IMR-90 (cell line): ENCODE measurements around the gene FCHSD2. TPM values are rescaled to one million over a fixed set of nuclear protein-coding genes. Genes with fewer than 3 reads are reported as not detected.

ENCODE experiments used
- ATAC-seq: fragments of 200-7000 bp; cut with Tn5 transposase; 2 replicates; pipeline ENCODE4 v1.9.1; 2020; ENCODE audit warnings: low read depth, mild to moderate bottlenecking, moderate library complexity
- BruUV-seq: library from RNA; stranded (reverse); fragments of 400-500 nt; replicated peaks from 2 replicates; lab custom pipeline; 2021; lab: Mats Ljungman, UMichigan
- CTCF ChIA-PET: fragments of 300-600 bp; formaldehyde crosslinking; extraction: SDS; loops from one replicate; lab custom pipeline; 2021; ENCODE audit warnings: antibody characterized with exemption; lab: Yijun Ruan, JAX
- POLR2A ChIA-PET: fragments of 300-600 bp; sonication (Branson Sonifier 250); formaldehyde crosslinking; loops from one replicate; lab custom pipeline; 2022; ENCODE audit warnings: antibody characterized with exemption; ENCODE audit not compliant: unreplicated experiment; lab: Charles Lee
- DNase-seq: peaks from one replicate; pipeline ENCODE4 v3.0.0; 2013
- H2AFZ ChIP-seq: replicated peaks from 2 replicates; pipeline ENCODE3; 2013; ENCODE audit warnings: low read length, mild to moderate bottlenecking; ENCODE audit not compliant: poor library complexity
- H2AK5ac ChIP-seq: 2 replicates; pipeline ENCODE4 v1.6.1; 2013; ENCODE audit warnings: low read depth, low read length, inconsistent platforms
- H2AK9ac ChIP-seq: replicated peaks from 2 replicates; pipeline ENCODE3; 2013; ENCODE audit warnings: mild to moderate bottlenecking, low read depth, low read length, moderate library complexity; ENCODE audit not compliant: poor library complexity
- H2BK120ac ChIP-seq: 2 replicates; pipeline ENCODE4 v1.6.1; 2013; ENCODE audit warnings: low read depth, low read length, inconsistent platforms
- H2BK15ac ChIP-seq: 3 replicates; pipeline ENCODE4 v1.6.1; 2013; ENCODE audit warnings: low read depth, low read length, inconsistent platforms
- H2BK20ac ChIP-seq: 2 replicates; pipeline ENCODE4 v1.6.1; 2013; ENCODE audit warnings: low read depth, mild to moderate bottlenecking, inconsistent platforms, low read length, moderate library complexity
- H2BK5ac ChIP-seq: 2 replicates; pipeline ENCODE4 v1.6.1; 2013; ENCODE audit warnings: mild to moderate bottlenecking, low read depth, low read length, inconsistent platforms; ENCODE audit not compliant: poor library complexity, severe bottlenecking
- H3K14ac ChIP-seq: replicated peaks from 2 replicates; pipeline ENCODE4 v1.6.1; 2013; ENCODE audit warnings: low read depth, low read length, inconsistent platforms
- H3K18ac ChIP-seq: 2 replicates; pipeline ENCODE4 v1.6.1; 2013; ENCODE audit warnings: low read depth, low read length, control low read depth
- H3K23ac ChIP-seq: 2 replicates; pipeline ENCODE4 v1.6.1; 2013; ENCODE audit warnings: low read depth, low read length, inconsistent platforms
- H3K27ac ChIP-seq: 2 replicates; pipeline ENCODE4 v1.5.1; 2013; ENCODE audit warnings: mild to moderate bottlenecking, control low read depth, low read length; ENCODE audit not compliant: insufficient read depth
- H3K27me3 ChIP-seq: 2 replicates; pipeline ENCODE4 v1.6.1; 2013; ENCODE audit warnings: low read length; ENCODE audit not compliant: control insufficient read depth, insufficient read depth
- H3K36me3 ChIP-seq: 2 replicates; pipeline ENCODE4 v1.6.1; 2013; ENCODE audit warnings: low read length, mixed read lengths; ENCODE audit not compliant: control insufficient read depth, insufficient read depth
- H3K4ac ChIP-seq: 2 replicates; pipeline ENCODE4 v1.6.1; 2013; ENCODE audit warnings: low read depth, low read length, inconsistent platforms
- H3K4me1 ChIP-seq: 2 replicates; pipeline ENCODE4 v1.6.1; 2013; ENCODE audit warnings: low read length, mixed read lengths; ENCODE audit not compliant: control insufficient read depth, insufficient read depth
- H3K4me2 ChIP-seq: 2 replicates; pipeline ENCODE4 v1.6.1; 2013; ENCODE audit warnings: low read depth, mild to moderate bottlenecking, control low read depth, low read length, moderate library complexity
- H3K4me3 ChIP-seq: 2 replicates; pipeline ENCODE4 v1.5.1; 2013; ENCODE audit warnings: low read depth, mild to moderate bottlenecking, control low read depth, low read length, moderate library complexity; ENCODE audit not compliant: insufficient read depth
- H3K56ac ChIP-seq: 2 replicates; pipeline ENCODE4 v1.6.1; 2013; ENCODE audit warnings: low read length, inconsistent platforms; ENCODE audit not compliant: insufficient read depth; ENCODE audit errors: extremely low read depth
- H3K79me1 ChIP-seq, 2 experiments: 2 replicates each; pipeline ENCODE4 v1.6.1; 2013; ENCODE audit warnings: low read length in 2 of 2, inconsistent platforms in 1 of 2, low read depth in 1 of 2
- H3K9ac ChIP-seq: 2 replicates; pipeline ENCODE4 v1.6.1; 2013; ENCODE audit warnings: low read depth, low read length, control low read depth
- H3K9me1 ChIP-seq: 2 replicates; pipeline ENCODE4 v1.6.1; 2013; ENCODE audit warnings: low read length, inconsistent platforms; ENCODE audit not compliant: insufficient read depth
- H3K9me3 ChIP-seq: 2 replicates; pipeline ENCODE4 v1.6.1; 2013; ENCODE audit warnings: low read length; ENCODE audit not compliant: control insufficient read depth, insufficient read depth
- H4K20me1 ChIP-seq: 2 replicates; pipeline ENCODE4 v1.6.1; 2013; ENCODE audit warnings: low read length, inconsistent platforms; ENCODE audit not compliant: insufficient read depth
- H4K5ac ChIP-seq: 2 replicates; pipeline ENCODE4 v1.6.1; 2013; ENCODE audit warnings: mild to moderate bottlenecking, low read depth, low read length, control low read depth
- H4K8ac ChIP-seq, 2 experiments: 2 replicates each; pipeline ENCODE4 v1.6.1; 2013; ENCODE audit warnings: low read depth in 2 of 2, low read length in 2 of 2, control low read depth in 1 of 2, inconsistent platforms in 1 of 2
- H4K91ac ChIP-seq: 2 replicates; pipeline ENCODE4 v1.6.1; 2013; ENCODE audit warnings: low read depth, low read length, inconsistent platforms; ENCODE audit not compliant: insufficient read depth
- BHLHE40 ChIP-seq: fragments of 150-350 bp; IDR thresholded peaks from 2 replicates; pipeline ENCODE4 v1.6.1; 2016; ENCODE audit warnings: mild to moderate bottlenecking, low read depth, low read length
- CEBPB ChIP-seq: IDR thresholded peaks from 2 replicates; pipeline ENCODE4 v1.6.1; 2012; ENCODE audit warnings: low read depth, low read length, improper control_type of control experiment
- MAZ ChIP-seq: IDR thresholded peaks from 2 replicates; pipeline ENCODE4 v1.6.1; 2012; ENCODE audit warnings: low read depth, mild to moderate bottlenecking, low read length, improper control_type of control experiment, moderate library complexity, borderline replicate concordance
- WGBS, 2 experiments: methylation state at CpG; one replicate each; pipeline versions ENCODE4 v1.1.5 to v1.1.7; 2013; ENCODE audit warnings: missing lambda C conversion rate in 2 of 2; ENCODE audit not compliant: insufficient read length in 1 of 2; ENCODE audit errors: extremely low coverage in 2 of 2; 5-methylcytosine and 5-hydroxymethylcytosine counted together
- dilution Hi-C: fragments of 300-500 bp; cut with HindIII; formaldehyde crosslinking; loops from one replicate; pipeline ENCODE4 v1.14.3; 2018; ENCODE audit warnings: low sequenced_read_pairs; ENCODE audit not compliant: unreplicated experiment
- in situ Hi-C: fragments of 300-500 bp; cut with MboI; formaldehyde crosslinking; loops from 3 replicates; pipeline ENCODE4 v1.14.3; 2019; ENCODE audit warnings: low sequenced_read_pairs, inconsistent platforms, mixed read lengths
- intact Hi-C: fragments of 100-400 bp; cut with micrococcal nuclease; formaldehyde crosslinking; loops from 2 replicates; pipeline ENCODE4 v1.10.0; 2022
- polyA plus RNA-seq, 3 experiments: library from polyadenylated mRNA; depleted of rRNA; stranded (reverse); fragments of >200 nt; gene quantifications; 2 replicates each; pipeline ENCODE4 v1.2.3, GENCODE V29; 2012; ENCODE audit warnings: low replicate concordance in 1 of 3
- total RNA-seq: library from RNA; depleted of rRNA; stranded (reverse); fragments of >200 nt; gene quantifications from 2 replicates; pipeline ENCODE4 v1.2.3, GENCODE V29; 2012
- TF ChIP-seq, protein P1 (sequence below): fragments of 150-350 bp; IDR thresholded peaks from 2 replicates; pipeline ENCODE4 v1.6.1; 2016; ENCODE audit warnings: low read depth, mild to moderate bottlenecking, low read length, moderate library complexity, borderline replicate concordance

Gene FCHSD2
- total and polyA plus RNA-seq, 2 of the 4 experiments (the other 2 are of a cell fraction), result 5.9 to 18.7 TPM

DNA sequence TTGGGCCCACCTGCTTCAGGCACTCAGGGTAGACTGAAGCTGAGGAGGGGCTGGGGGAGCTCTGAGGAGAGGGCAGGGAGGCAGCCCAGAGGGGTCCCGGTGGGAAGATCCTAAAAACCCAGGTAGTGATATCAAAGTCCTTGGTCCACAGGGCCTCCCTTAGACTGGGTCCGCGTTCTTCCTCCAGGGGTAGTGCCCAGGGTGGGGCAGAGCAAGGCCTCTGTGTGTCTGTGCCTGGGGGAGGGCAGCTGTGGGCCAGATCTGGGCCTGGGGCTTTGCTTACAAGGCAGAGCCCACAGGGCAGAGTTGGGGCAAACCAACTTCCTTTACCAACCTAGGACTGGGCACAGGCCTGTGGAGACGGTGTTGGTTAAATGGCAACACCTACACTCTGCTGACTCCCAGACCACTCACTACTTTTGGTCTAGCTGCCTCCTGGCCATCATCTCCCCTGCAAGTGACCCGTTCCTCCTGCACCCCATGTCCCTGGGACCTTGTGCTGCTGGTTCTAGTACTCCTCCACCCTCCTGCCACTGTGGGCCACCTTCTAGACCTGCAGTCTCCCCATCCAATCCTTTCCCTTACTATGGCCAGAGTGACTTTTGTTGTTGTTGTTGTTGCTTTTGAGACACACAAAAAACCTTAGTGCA is 312.1 kb downstream of the FCHSD2 start:
- H3K4me2 ChIP-seq, result no peak overlapping the region
- intact Hi-C loops (loop anchor here (2.0 kb wide), 2 partner anchors 311 to 459 kb away; no protein-coding TSS in a partner anchor), dilution Hi-C loops (no loop called here), in situ Hi-C loops (loop anchor here (5.0 kb wide), 3 partner anchors 347 to 457 kb away; no protein-coding TSS in a partner anchor)
- H2AK5ac ChIP-seq, result no peak overlapping the region
- H3K9ac ChIP-seq, result no peak overlapping the region
- WGBS, 2 experiments, result 83% methylated on average over 1 of the region's 5 CpGs; no CpG with 5 or more reads in 1 of the 2 experiments
- H3K23ac ChIP-seq, result no peak overlapping the region
- H2BK15ac ChIP-seq, result no peak overlapping the region
- H4K8ac ChIP-seq, result no peak overlapping the region
- BruUV-seq, result no TSS peak
- H4K5ac ChIP-seq, result no peak overlapping the region
- H2AK9ac ChIP-seq, result no peak overlapping the region
- no peak for DNase-seq
- H2AFZ ChIP-seq, result no peak overlapping the region
- CTCF ChIA-PET, result interaction anchor here (1.3 kb wide), 1 partner anchor 347 kb away, joined by 7 read pairs; no protein-coding TSS in a partner anchor
- no peak overlapping the region for H2BK20ac ChIP-seq
- H3K36me3 ChIP-seq, result no peaks in the 10 kb centered on the region; the same call in 1 of the 2 replicates
- peaks cover 4% of the 10 kb centered on the region; the same call in 1 of the 2 replicates for H3K4me1 ChIP-seq
- no peaks in the 10 kb centered on the region for H4K20me1 ChIP-seq
- H3K27me3 ChIP-seq, result no peaks in the 10 kb centered on the region
- H3K4ac ChIP-seq, result no peak overlapping the region
- peaks cover 6% of the 10 kb centered on the region for H3K9me1 ChIP-seq
- H4K91ac ChIP-seq, result no peak overlapping the region
- H2BK120ac ChIP-seq, result no peak overlapping the region
- no peak overlapping the region for H3K14ac ChIP-seq
- POLR2A ChIA-PET, result no interaction called here
- TF ChIP-seq, protein P1, sequence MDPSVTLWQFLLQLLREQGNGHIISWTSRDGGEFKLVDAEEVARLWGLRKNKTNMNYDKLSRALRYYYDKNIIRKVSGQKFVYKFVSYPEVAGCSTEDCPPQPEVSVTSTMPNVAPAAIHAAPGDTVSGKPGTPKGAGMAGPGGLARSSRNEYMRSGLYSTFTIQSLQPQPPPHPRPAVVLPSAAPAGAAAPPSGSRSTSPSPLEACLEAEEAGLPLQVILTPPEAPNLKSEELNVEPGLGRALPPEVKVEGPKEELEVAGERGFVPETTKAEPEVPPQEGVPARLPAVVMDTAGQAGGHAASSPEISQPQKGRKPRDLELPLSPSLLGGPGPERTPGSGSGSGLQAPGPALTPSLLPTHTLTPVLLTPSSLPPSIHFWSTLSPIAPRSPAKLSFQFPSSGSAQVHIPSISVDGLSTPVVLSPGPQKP, result no peak
- no peak for TF ChIP-seq CEBPB
- TF ChIP-seq BHLHE40, result no peak
- no peak for TF ChIP-seq MAZ
- no peak overlapping the region for H3K18ac ChIP-seq
- H2BK5ac ChIP-seq, result no peak overlapping the region
- no peaks in the 10 kb centered on the region for H3K9me3 ChIP-seq
- H3K79me1 ChIP-seq, result peaks cover 0 to 6% of the 10 kb centered on the region in 2 experiments; a peak in 1 of 4 replicates
- no peak overlapping the region for H3K27ac ChIP-seq
- H3K56ac ChIP-seq, result no peak overlapping the region
- H3K4me3 ChIP-seq, result no peak overlapping the region
- ATAC-seq, result no peak
